BE2C (cell line): ENCODE results near the gene ROBO3.

ENCODE experiments used
- DNase-seq: peaks from one replicate; pipeline ENCODE4 v3.0.0-alpha.2; 2020
- H3K27me3 ChIP-seq: fragments of 250-450 bp; sonication (Bioruptor Pico); 2 replicates; pipeline ENCODE4 v1.5.1; 2020; ENCODE audit warnings: mild to moderate bottlenecking
- H3K36me3 ChIP-seq: fragments of 250-450 bp; sonication (Bioruptor Pico); 2 replicates; pipeline ENCODE4 v1.5.1; 2020; ENCODE audit warnings: mild to moderate bottlenecking
- H3K4me1 ChIP-seq: fragments of 250-450 bp; sonication (Bioruptor Pico); 2 replicates; pipeline ENCODE4 v1.5.1; 2020
- H3K4me3 ChIP-seq: 2 replicates; pipeline ENCODE4 v1.5.1; 2011; ENCODE audit warnings: low read depth, low read length
- H3K9me3 ChIP-seq: fragments of 250-450 bp; sonication (Bioruptor Pico); 2 replicates; pipeline ENCODE4 v1.5.1; 2020
- CTCF ChIP-seq: IDR thresholded peaks from 2 replicates; pipeline ENCODE4 v1.5.1; 2012; ENCODE audit warnings: mild to moderate bottlenecking, low read depth, low read length

Gene ROBO3

GRCh38 chr11:124896821-124897391, 31.7 kb downstream of the ROBO3 start:
- no peak overlapping the region for H3K4me3 ChIP-seq
- DNase-seq, result no peak
- H3K36me3 ChIP-seq, result no peaks in the 10 kb centered on the region
- H3K4me1 ChIP-seq, result 0 out of 2 replicates have a peak, but pooled peaks cover under 1% of the 10 kb centered on the region
- H3K27me3 ChIP-seq, result peaks cover 20% of the 10 kb centered on the region
- TF ChIP-seq CTCF, result no peak
- no peaks in the 10 kb centered on the region for H3K9me3 ChIP-seq

- TF ChIP-seq CTCF, result no peak
- Histone ChIP-seq H3K36me3 (no peaks in the 10 kb centered on the region), H3K4me3 (no peak within 1 kb of the TSS), H3K4me1 (no peaks in the 10 kb centered on the region), H3K27me3 (peaks cover 22% of the 10 kb centered on the region), H3K9me3 (no peaks in the 10 kb centered on the region)
- DNase-seq, result no peak
Observed at GRCh38 chr11:124897674-124898262, 32.5 kb downstream of the ROBO3 start, which contains the start of gene ROBO4. Gene ROBO4, minus strand, starts transcription at chr11:124897865. Its CDS starts 70 bp downstream, at chr11:124897795.

GRCh38 chr11:124898263-124898680, 33.0 kb downstream of the ROBO3 start:
- peaks cover 22% of the 10 kb centered on the region for H3K27me3 ChIP-seq
- no peaks in the 10 kb centered on the region for H3K4me1 ChIP-seq
- H3K4me3 ChIP-seq, result no peak overlapping the region
- H3K36me3 ChIP-seq, result no peaks in the 10 kb centered on the region
- TF ChIP-seq CTCF, result no peak
- H3K9me3 ChIP-seq, result no peaks in the 10 kb centered on the region
- DNase-seq, result no peak

- no peaks in the 10 kb centered on the region for H3K9me3 ChIP-seq
- no peaks in the 10 kb centered on the region for H3K4me1 ChIP-seq
- no peaks in the 10 kb centered on the region for H3K36me3 ChIP-seq
- DNase-seq, result no peak
- H3K4me3 ChIP-seq, result no peak overlapping the region
- peaks cover 22% of the 10 kb centered on the region for H3K27me3 ChIP-seq
- no peak for TF ChIP-seq CTCF
Observed at GRCh38 chr11:124898711-124899110, 33.5 kb downstream of the ROBO3 start.

GRCh38 chr11:124899383-124900145, 34.3 kb downstream of the ROBO3 start:
- TF ChIP-seq CTCF, result 0 out of 2 replicates have a peak, but pooled peaks have one; percentile 19
- no peaks in the 10 kb centered on the region for H3K4me1 ChIP-seq
- peaks cover 22% of the 10 kb centered on the region for H3K27me3 ChIP-seq
- DNase-seq, result no peak
- H3K9me3 ChIP-seq, result no peaks in the 10 kb centered on the region
- no peaks in the 10 kb centered on the region for H3K36me3 ChIP-seq
- H3K4me3 ChIP-seq, result no peak overlapping the region

GRCh38 chr11:124900464-124900863, 35.2 kb downstream of the ROBO3 start:
- no peak for TF ChIP-seq CTCF

More at GRCh38 chr11:124900464-124900863, 35.2 kb downstream of the ROBO3 start:
- H3K36me3 ChIP-seq, result no peaks in the 10 kb centered on the region
- no peaks in the 10 kb centered on the region for H3K4me1 ChIP-seq
- no peaks in the 10 kb centered on the region for H3K9me3 ChIP-seq
- no peak for DNase-seq
- no peak overlapping the region for H3K4me3 ChIP-seq
- peaks cover 22% of the 10 kb centered on the region for H3K27me3 ChIP-seq
